ENCODE measurements around the gene CYTH4.

CYTH4 gene

DNA sequence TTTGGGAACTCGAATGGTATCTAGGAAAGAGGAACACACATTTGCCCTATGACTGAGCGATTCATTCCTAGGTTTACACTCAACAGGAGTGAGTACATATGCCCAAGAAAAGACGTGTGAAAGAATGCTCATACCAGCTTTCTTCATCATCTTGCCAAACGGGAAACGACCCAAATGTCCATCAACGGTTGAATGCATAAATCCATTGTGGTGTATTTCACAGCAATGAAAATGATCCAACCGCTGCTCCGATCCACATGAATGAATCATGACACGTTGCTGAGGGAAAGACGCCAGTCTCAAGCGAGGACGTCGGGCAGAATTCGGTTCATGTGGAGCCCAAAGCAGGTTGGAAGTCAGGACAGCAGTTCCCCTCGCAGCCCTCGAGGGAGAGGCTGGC, 71.5 kb downstream of the CYTH4 start:
- peak; percentile 63 for DNase-seq

DNA sequence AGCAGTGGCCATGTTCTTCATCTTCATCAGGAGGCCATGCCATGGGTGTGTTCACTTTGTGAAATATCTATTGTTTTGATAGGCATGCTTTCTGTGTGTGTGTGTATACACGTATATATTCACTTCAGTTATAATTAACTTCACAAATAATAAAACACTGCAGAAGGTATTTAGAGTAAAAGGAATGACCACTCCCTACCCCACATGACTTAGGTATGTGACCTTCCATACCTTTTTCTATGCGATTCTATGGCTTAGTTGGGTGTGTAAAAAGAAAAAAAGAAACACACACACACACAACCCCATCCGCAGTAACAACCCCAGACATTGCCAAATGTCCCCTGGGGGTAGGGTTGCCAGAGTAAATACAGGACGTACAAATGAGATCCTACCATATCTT, 72.0 kb downstream of the CYTH4 start:
- DNase-seq, result no peak

DNA sequence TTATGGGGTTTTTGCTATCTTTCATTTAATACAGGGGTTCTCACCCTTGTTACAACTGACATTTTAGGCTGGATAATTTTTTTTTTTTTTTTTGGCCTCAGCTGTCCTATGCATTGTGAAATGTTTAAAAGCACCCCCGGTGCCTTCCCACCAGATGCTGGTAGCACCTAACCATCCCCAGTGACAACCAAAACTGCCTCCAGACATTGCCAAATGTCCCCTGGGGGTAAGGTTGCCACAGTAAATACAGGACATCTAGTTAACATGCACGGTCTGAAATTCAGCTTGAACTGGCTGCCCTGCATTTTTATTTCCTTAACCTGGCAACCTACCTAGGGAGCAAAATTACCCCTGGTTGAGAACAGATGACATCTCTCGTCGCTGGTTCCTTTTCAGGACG, 72.4 kb downstream of the CYTH4 start:
- DNase-seq, result no peak

DNA sequence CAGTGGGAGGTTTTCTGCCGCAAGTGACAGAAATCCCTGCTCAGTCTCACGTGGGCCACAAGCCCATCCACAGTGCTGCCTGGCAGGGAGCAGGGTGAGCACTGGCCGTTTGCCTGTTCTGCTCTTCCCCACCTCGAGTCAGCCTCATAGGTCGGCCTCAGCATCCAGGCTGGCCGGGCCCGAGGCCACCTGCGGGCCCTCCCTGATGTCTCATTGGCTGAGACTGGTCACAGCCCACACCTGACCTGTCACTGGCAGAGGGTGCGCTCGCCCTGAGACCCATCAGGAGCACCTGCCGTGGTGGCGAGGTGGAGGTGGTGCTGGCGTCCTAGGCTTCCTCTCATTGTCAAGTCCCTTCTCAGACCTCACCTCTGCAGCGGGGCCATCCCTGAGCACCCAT, 72.9 kb downstream of the CYTH4 start:
- no peak for DNase-seq

DNA sequence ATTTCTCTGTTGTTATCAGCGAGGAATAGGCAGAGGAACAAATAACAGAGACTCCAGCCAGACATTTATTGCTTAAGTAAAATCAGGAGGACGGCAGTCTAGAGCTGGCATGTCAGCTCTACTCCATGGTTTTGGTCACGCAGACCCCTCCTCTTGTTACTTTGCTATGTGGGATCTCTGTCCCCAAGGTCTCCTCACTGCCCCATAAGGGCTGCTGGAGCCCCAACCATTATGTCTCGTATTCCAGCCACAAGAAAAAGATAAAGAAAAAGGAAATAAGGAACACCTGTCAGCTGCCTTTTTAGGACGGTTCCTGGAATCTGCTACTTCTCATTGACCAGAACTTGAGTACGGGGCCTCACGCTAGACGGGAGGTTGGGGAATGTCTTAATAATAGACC, 74.6 kb downstream of the CYTH4 start:
- DNase-seq, result no peak

DNA sequence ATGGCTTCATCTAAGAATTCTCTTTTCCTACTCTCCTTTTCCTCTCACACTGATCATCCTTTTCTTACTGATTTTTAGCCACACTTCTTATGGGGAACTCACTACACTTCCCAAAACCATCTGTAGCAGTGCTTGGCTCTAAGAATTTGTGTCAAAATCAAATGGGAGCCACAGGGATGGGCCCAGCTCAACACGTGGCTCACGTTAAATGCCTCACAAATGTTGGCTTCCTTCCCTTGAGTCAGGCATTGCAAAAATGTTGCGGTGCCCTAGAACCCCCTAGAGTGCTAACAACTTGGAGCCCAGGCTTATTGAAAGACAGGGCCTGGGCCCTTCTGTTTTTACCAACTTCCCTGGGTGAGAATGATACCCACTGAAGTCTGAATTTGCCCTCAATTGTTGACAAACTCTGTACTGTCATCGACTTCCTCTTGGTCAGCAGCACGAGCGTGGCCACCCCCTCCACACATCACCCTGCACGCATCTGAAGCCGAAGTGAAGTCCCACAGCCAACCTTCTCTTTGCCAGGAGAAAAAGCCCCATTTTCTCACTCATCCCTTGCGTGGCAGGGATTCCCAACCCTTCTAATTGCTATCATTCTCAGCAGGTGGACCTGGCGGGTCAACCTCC, 75.3 kb downstream of the CYTH4 start:
- DNase-seq, result no peak

DNA sequence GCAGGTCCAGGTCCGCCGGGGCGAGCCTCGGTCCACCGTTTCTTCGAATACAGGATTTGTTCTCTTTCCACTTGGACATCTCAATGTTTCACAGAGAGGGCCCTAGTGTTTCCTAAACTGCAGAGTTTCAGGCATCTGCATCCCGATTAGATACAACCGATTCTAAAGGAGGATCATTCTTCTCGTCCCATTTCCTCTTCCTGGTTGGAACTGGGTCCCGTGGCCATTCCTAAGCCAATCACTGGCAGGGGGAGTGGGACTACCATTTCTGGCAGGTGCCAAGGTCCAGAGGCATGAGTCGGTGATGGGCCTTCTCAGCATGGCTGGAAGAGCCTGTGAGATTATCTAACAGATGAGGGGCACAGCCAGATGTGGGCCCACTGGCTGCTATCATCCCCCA, 76.1 kb downstream of the CYTH4 start:
- DNase-seq, result no peak

DNA sequence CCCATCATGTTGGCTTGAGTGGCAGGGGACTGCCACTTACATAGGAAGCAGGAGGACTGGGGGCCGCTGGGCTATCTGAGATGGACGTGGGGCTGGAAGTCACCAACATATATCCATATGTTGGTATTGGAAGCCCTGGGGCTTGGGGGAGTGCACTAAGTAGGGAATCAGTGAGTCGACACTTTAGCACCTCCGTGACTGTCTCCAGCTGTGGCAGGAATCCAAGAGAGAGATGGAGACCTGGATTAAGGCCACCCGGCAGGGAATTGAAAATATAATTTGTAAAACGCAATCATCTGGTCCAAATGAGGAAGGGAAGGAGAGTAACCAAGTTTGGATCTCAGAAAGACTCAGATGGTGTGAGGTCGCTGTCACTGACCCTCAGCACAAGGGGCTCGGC, 76.6 kb downstream of the CYTH4 start:
- no peak for DNase-seq

DNA sequence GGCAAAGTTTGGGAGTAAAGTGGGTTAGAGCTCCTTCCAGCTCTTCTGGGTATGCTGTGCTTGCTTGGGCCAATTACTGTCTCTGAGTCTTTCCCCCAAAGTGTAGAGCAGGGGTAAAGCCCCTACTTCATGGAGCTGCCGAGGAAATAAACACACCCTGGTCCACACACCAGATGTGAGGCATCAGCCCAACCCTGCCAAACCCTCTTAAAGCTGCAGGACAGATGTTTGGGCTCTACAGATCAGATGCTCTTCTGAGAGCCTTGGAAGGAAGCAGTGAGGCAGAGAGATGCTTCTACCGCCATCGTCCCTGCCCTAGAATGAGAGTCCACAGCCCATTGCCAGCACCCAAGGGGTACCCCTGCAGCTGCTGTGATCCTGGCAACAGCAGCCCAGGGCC, 80.3 kb downstream of the CYTH4 start:
- DNase-seq, result no peak

DNA sequence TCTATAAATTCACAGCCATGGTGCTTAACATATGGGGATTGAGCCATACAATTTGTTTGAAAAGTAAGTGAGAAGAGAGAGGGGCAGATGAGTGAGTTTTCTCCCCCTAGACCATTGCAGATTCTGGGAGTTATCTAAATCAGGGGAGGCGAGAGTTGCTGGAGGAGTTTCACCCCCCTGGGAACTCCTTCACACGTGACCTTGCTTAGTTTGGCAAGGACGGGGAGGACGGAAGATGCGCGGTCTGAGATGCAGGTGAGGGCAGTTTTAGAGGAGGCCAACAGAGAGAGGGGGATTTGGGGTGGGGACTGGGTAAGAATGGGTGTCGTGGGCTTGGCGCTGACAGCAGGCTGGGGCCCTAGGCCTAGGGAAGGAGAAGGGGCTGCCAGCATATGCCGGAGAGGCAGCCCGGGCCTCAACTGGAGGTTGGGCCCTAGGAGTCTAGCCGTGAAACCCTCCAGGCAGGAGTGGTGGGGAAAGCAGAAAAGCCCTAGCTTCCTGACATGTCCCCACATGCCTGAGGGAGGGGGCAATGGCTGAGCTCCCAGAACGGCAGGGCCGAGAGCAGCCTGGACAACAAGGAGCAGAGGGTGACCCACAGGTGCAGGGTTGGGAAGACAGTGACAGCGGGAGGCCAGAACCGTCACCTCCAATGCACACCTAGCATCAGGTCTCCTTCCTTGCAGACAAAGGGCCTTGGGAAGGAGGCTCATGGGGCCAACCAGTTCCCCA, 81.1 kb downstream of the CYTH4 start:
- DNase-seq, result no peak
